Stimulated activated memory B cell treated with anti-CD40 and anti-IgM and Interleukin-4, amounts not matched to agents 10 μg/mL and 1 μg/mL and 100 μg/mL, for 72 hours (primary cell): Measurements from ENCODE around the gene DBN1.

Experiments used
- ATAC-seq: fragments of 150-1000 bp; cut with Tn5 transposase; 2 replicates; pipeline ENCODE4 v1.10.0; 2021
- H3K27ac Mint-ChIP-seq: one replicate; pipeline ENCODE4 v1.8.0; 2022; ENCODE audit warnings: mild to moderate bottlenecking, mixed read lengths
- H3K27me3 Mint-ChIP-seq: one replicate; pipeline ENCODE4 v1.8.0; 2022; ENCODE audit warnings: mixed read lengths
- H3K36me3 Mint-ChIP-seq: one replicate; pipeline ENCODE4 v1.8.0; 2022; ENCODE audit warnings: mixed read lengths
- H3K4me1 Mint-ChIP-seq: one replicate; pipeline ENCODE4 v1.8.0; 2022; ENCODE audit warnings: mixed read lengths
- H3K4me3 Mint-ChIP-seq: one replicate; pipeline ENCODE4 v1.8.0; 2022; ENCODE audit warnings: mild to moderate bottlenecking, moderate library complexity, mixed read lengths
- H3K9me3 Mint-ChIP-seq: one replicate; pipeline ENCODE4 v1.8.0; 2022; ENCODE audit warnings: mixed read lengths

Gene DBN1

GRCh38 chr5:177474846-177475562, 1.6 kb upstream of the DBN1 start:
- H3K36me3 Mint-ChIP-seq, result no peaks in the 10 kb centered on the region
- H3K4me1 Mint-ChIP-seq, result peaks cover 47% of the 10 kb centered on the region
- H3K4me3 Mint-ChIP-seq, result peak overlapping the region; percentile 73
- peaks cover 25% of the 10 kb centered on the region for H3K27me3 Mint-ChIP-seq
- no peak for ATAC-seq
- H3K9me3 Mint-ChIP-seq, result no peaks in the 10 kb centered on the region
- H3K27ac Mint-ChIP-seq, result no peak overlapping the region

- H3K4me1 Mint-ChIP-seq, result peaks cover 37% of the 10 kb centered on the region
- peak overlapping the region; percentile 73 for H3K4me3 Mint-ChIP-seq
These were observed 605 bp upstream of the DBN1 start for GRCh38 chr5:177474002-177474476.

GRCh38 chr5:177472460-177473442, 683 bp downstream of the DBN1 start:
- Mint-ChIP-seq H3K27me3 (peaks cover 32% of the 10 kb centered on the region), H3K27ac (no peak overlapping the region), H3K9me3 (no peaks in the 10 kb centered on the region), H3K4me1 (peaks cover 30% of the 10 kb centered on the region), H3K36me3 (no peaks in the 10 kb centered on the region), H3K4me3 (peak overlapping the region; percentile 50)
- ATAC-seq, result peak; percentile 63

More at GRCh38 chr5:177474002-177474476, 605 bp upstream of the DBN1 start:
- ATAC-seq, result no peak
- no peaks in the 10 kb centered on the region for H3K36me3 Mint-ChIP-seq
- H3K9me3 Mint-ChIP-seq, result no peaks in the 10 kb centered on the region
- H3K27me3 Mint-ChIP-seq, result peaks cover 32% of the 10 kb centered on the region
- H3K27ac Mint-ChIP-seq, result peak overlapping the region; percentile 18

GRCh38 chr5:177471610-177472356, 1.7 kb downstream of the DBN1 start:
- Mint-ChIP-seq H3K9me3 (no peaks in the 10 kb centered on the region), H3K36me3 (no peaks in the 10 kb centered on the region), H3K27me3 (peaks cover 32% of the 10 kb centered on the region), H3K4me3 (no peak overlapping the region), H3K27ac (no peak overlapping the region), H3K4me1 (peaks cover 30% of the 10 kb centered on the region)
- no peak for ATAC-seq

GRCh38 chr5:177470759-177471536, 2.5 kb downstream of the DBN1 start:
- H3K4me1 Mint-ChIP-seq, result peaks cover 24% of the 10 kb centered on the region
- ATAC-seq, result no peak

GRCh38 chr5:177469750-177470525, 3.5 kb downstream of the DBN1 start:
- Mint-ChIP-seq H3K27me3 (peaks cover 31% of the 10 kb centered on the region), H3K4me1 (peaks cover 13% of the 10 kb centered on the region), H3K36me3 (no peaks in the 10 kb centered on the region), H3K27ac (no peak overlapping the region), H3K4me3 (no peak overlapping the region), H3K9me3 (no peaks in the 10 kb centered on the region)
- no peak for ATAC-seq

More at GRCh38 chr5:177470759-177471536, 2.5 kb downstream of the DBN1 start:
- Mint-ChIP-seq H3K9me3 (no peaks in the 10 kb centered on the region), H3K27ac (no peak overlapping the region), H3K36me3 (no peaks in the 10 kb centered on the region), H3K27me3 (peaks cover 32% of the 10 kb centered on the region), H3K4me3 (no peak overlapping the region)

GRCh38 chr5:177468685-177469628, 4.5 kb downstream of the DBN1 start:
- Mint-ChIP-seq H3K27ac (no peak overlapping the region), H3K9me3 (no peaks in the 10 kb centered on the region), H3K27me3 (peaks cover 21% of the 10 kb centered on the region), H3K4me1 (peaks cover 4% of the 10 kb centered on the region), H3K4me3 (no peak overlapping the region), H3K36me3 (no peaks in the 10 kb centered on the region)
- ATAC-seq, result no peak

GRCh38 chr5:177468329-177468684, 5.1 kb downstream of the DBN1 start:
- ATAC-seq, result no peak
- Mint-ChIP-seq H3K27me3 (peaks cover 16% of the 10 kb centered on the region), H3K4me1 (no peaks in the 10 kb centered on the region), H3K4me3 (no peak overlapping the region), H3K9me3 (no peaks in the 10 kb centered on the region), H3K27ac (no peak overlapping the region), H3K36me3 (no peaks in the 10 kb centered on the region)

GRCh38 chr5:177467436-177467835, 6.0 kb downstream of the DBN1 start:
- H3K4me3 Mint-ChIP-seq, result no peak overlapping the region
- peaks cover under 1% of the 10 kb centered on the region for H3K4me1 Mint-ChIP-seq
- ATAC-seq, result no peak
- H3K27me3 Mint-ChIP-seq, result peaks cover 16% of the 10 kb centered on the region
- H3K9me3 Mint-ChIP-seq, result no peaks in the 10 kb centered on the region
- no peak overlapping the region for H3K27ac Mint-ChIP-seq
- no peaks in the 10 kb centered on the region for H3K36me3 Mint-ChIP-seq

- Mint-ChIP-seq H3K4me1 (peaks cover 6% of the 10 kb centered on the region), H3K4me3 (no peak overlapping the region), H3K27me3 (peaks cover 16% of the 10 kb centered on the region), H3K27ac (no peak overlapping the region), H3K9me3 (no peaks in the 10 kb centered on the region), H3K36me3 (no peaks in the 10 kb centered on the region)
- ATAC-seq, result peak; percentile 42
These were observed 6.6 kb downstream of the DBN1 start for GRCh38 chr5:177466861-177467260.

- H3K27me3 Mint-ChIP-seq, result peaks cover 16% of the 10 kb centered on the region
- H3K4me1 Mint-ChIP-seq, result peaks cover 6% of the 10 kb centered on the region
- H3K9me3 Mint-ChIP-seq, result no peaks in the 10 kb centered on the region
- no peaks in the 10 kb centered on the region for H3K36me3 Mint-ChIP-seq
- H3K4me3 Mint-ChIP-seq, result no peak overlapping the region
- no peak for ATAC-seq
- H3K27ac Mint-ChIP-seq, result no peak overlapping the region
These were observed 8.4 kb downstream of the DBN1 start for GRCh38 chr5:177465044-177465443.

- no peak overlapping the region for H3K4me3 Mint-ChIP-seq
- no peak overlapping the region for H3K27ac Mint-ChIP-seq
- ATAC-seq, result no peak
- no peaks in the 10 kb centered on the region for H3K36me3 Mint-ChIP-seq
- H3K9me3 Mint-ChIP-seq, result no peaks in the 10 kb centered on the region
- peaks cover 9% of the 10 kb centered on the region for H3K27me3 Mint-ChIP-seq
- peaks cover 11% of the 10 kb centered on the region for H3K4me1 Mint-ChIP-seq
These were observed 11.3 kb downstream of the DBN1 start for GRCh38 chr5:177462021-177462670.
